ACC112 (cell line): Measurements from ENCODE around the gene ADARB1.

Experiments used
- H2AFZ ChIP-seq: fragments of 200-600 bp; sonication (generic); one replicate; pipeline ENCODE4 v1.6.0; 2017; ENCODE audit warnings: antibody characterized with exemption, low read length; ENCODE audit not compliant: unreplicated experiment
- H3K27ac ChIP-seq: fragments of 200-600 bp; sonication (generic); 2 replicates; pipeline ENCODE4 v1.5.1; 2014; ENCODE audit warnings: low read depth, mild to moderate bottlenecking, antibody characterized with exemption, low read length, moderate library complexity
- H3K27me3 ChIP-seq: fragments of 200-600 bp; sonication (generic); 2 replicates; pipeline ENCODE4 v1.6.1; 2014; ENCODE audit warnings: mild to moderate bottlenecking, antibody characterized with exemption, low read length, moderate library complexity, mixed read lengths; ENCODE audit not compliant: insufficient read depth
- H3K36me3 ChIP-seq: fragments of 200-600 bp; sonication (generic); 2 replicates; pipeline ENCODE4 v1.6.1; 2016; ENCODE audit warnings: mild to moderate bottlenecking, antibody characterized with exemption, low read length, moderate library complexity, mixed read lengths; ENCODE audit not compliant: insufficient read depth
- H3K4me1 ChIP-seq: fragments of 200-600 bp; sonication (generic); one replicate; pipeline ENCODE4 v1.6.1; 2016; ENCODE audit warnings: low read length, mixed read lengths; ENCODE audit not compliant: insufficient read depth, unreplicated experiment, control insufficient read depth
- H3K4me3 ChIP-seq: fragments of 200-600 bp; sonication (generic); 2 replicates; pipeline ENCODE4 v1.5.1; 2014; ENCODE audit warnings: mild to moderate bottlenecking, low read depth, low read length
- H3K79me2 ChIP-seq: fragments of 200-600 bp; sonication (generic); one replicate; pipeline ENCODE4 v1.6.0; 2016; ENCODE audit warnings: low read length; ENCODE audit not compliant: control insufficient read depth, unreplicated experiment, insufficient read depth

Gene ADARB1

DNA sequence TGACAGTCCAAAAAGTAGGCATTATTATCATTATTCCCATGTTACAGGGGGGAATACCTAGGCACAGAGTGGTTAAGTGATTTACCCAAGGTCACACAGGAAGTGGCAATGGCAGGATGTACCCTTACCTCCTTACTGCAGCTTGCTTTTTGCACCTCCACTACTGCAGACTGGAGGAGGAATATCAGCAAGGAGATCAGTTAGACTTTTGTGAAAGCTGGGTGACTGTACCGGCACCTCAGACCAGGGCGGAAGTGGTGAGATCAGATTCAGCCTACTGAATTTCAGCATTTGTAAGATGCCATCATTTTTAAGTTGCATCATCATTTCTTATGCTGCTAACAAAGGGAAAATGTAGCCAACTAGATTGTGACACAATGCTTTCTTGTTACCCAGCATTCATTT is 4.5 kb downstream of the ADARB1 start:
- Histone ChIP-seq H3K79me2 (peaks cover 26% of the 10 kb centered on the region), H2AFZ (no peak overlapping the region), H3K4me3 (no peak overlapping the region), H3K27ac (no peak overlapping the region), H3K36me3 (no peaks in the 10 kb centered on the region), H3K4me1 (peaks cover 18% of the 10 kb centered on the region), H3K27me3 (no peaks in the 10 kb centered on the region)

DNA sequence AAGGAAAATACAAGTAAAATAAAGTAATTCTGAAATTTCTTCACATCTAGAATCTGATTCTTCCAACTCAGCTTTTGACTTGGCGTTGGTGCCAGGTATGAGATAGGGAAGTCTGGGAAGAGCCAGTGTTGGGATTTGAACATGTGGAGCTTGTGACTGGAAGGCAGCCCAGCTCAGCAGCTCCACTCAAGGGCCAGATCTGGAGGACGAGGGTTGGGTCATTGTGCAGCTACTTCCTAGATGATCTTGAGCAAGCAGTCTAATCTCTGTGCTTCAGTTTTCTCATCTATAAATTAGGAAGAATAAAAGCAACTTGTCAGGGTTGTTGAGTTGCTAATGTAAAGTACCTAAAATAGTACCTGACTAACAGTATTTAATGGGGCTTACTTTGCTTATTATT is 5.0 kb downstream of the ADARB1 start:
- Histone ChIP-seq H3K4me3 (no peak overlapping the region), H3K27ac (no peak overlapping the region), H3K79me2 (peaks cover 31% of the 10 kb centered on the region), H3K36me3 (no peaks in the 10 kb centered on the region), H2AFZ (no peak overlapping the region), H3K27me3 (no peaks in the 10 kb centered on the region), H3K4me1 (peaks cover 18% of the 10 kb centered on the region)

DNA sequence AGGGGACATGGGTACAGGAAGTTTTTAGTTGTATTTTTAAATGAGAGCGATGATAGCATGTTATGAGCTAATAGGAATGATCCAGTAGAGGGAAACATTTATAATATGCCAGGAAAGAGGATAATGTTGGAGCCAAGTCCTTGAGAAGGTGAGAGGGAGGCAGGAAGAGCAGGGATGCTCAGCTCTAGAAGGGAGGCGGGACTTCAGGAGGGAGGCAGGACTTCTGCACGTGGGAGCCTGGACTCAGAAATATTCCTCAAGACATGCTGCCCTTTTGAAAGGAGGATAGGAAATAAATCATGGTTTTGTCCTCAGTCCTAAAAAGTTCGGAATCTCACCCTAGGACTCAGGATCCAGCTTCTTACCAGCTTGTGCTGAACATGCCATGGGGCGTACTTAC is 5.9 kb downstream of the ADARB1 start:
- H3K36me3 ChIP-seq, result no peaks in the 10 kb centered on the region
- H3K79me2 ChIP-seq, result peaks cover 33% of the 10 kb centered on the region
- H3K27ac ChIP-seq, result no peak overlapping the region
- H2AFZ ChIP-seq, result no peak overlapping the region
- peaks cover 18% of the 10 kb centered on the region for H3K4me1 ChIP-seq
- H3K27me3 ChIP-seq, result no peaks in the 10 kb centered on the region
- no peak overlapping the region for H3K4me3 ChIP-seq

DNA sequence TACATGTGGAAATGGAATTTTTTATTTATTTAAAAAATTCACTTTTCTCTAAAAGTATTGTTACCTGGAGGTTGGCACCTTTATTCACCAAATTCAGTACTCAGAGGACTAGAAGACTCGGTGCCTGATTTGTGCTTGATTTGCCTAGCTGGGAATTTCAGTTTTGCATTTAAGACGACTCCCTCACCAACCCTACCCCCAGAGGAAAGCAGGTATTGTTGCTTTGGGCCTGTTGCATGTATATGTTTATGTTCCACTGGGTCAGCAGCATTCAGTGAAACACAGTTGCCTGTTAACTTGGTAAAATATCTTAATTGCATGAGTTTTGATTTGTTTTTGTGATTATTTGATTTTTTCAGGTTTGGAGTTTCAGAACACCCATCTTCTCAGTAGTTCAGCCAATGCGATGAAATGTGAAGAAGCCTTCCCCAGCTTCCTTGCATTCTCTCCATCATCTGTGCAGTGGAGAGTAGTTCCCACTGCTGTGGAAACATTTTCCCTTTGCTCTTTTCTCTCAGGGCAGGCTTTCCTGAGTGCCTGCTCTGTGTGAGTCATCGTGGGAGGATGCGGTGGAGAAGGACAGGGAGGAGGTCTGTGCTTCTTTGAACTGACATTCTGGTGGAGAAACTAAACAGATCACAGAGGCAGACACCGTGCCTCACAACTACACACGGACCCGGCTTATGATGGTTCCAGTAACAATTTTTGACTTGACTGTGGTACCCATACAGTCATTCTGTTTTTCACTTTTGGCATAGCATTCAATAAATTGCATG is 6.4 kb downstream of the ADARB1 start:
- Histone ChIP-seq H3K79me2 (peaks cover 33% of the 10 kb centered on the region), H3K27ac (no peak overlapping the region), H3K4me3 (no peak overlapping the region), H3K27me3 (no peaks in the 10 kb centered on the region), H3K4me1 (peaks cover 18% of the 10 kb centered on the region), H3K36me3 (no peaks in the 10 kb centered on the region), H2AFZ (no peak overlapping the region)

DNA sequence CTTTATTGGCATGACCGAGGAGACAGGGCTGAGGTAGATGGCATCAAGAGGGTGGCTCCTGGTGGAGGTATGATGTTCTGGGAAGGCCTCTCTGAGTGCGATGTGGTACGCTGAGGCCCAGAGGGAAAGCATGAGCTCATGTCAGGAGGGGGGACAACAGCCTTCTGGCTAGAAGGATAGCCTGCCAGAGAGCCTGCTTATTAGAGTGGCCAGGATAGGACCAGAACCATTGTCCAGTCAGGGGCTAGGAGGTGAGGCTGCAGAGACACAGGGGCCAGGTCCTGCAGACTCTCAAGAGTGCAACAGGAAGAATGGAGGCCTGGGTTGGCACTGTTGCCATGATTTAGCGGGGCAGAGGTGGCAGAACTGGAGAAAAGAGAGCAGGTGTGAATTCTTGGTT is 7.3 kb downstream of the ADARB1 start:
- H3K36me3 ChIP-seq, result no peaks in the 10 kb centered on the region
- no peak overlapping the region for H2AFZ ChIP-seq
- H3K4me3 ChIP-seq, result no peak overlapping the region
- peaks cover 18% of the 10 kb centered on the region for H3K4me1 ChIP-seq
- no peak overlapping the region for H3K27ac ChIP-seq
- H3K27me3 ChIP-seq, result no peaks in the 10 kb centered on the region
- peaks cover 35% of the 10 kb centered on the region for H3K79me2 ChIP-seq

DNA sequence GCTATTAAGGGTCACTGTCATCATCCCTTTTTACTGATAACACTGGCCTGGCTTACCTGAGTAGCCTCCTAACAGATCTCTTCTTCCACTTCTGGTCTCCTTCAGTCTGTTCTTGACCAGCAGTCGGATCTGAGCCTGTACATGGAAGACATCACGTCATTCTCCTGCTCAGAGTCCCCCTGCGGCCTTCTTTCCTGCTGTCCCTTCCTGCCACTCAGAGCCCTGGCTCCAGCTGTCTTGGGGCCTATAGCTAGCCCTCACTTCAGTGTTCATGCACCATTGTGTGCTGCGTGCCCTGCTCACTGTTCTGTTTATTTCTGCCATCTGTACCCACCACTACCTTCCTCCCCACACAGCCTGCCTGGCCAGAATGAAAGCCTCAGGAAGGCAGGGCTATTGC is 8.4 kb downstream of the ADARB1 start:
- Histone ChIP-seq H2AFZ (no peak overlapping the region), H3K27ac (no peak overlapping the region), H3K4me1 (peaks cover 18% of the 10 kb centered on the region), H3K27me3 (no peaks in the 10 kb centered on the region), H3K36me3 (no peaks in the 10 kb centered on the region), H3K79me2 (peaks cover 39% of the 10 kb centered on the region), H3K4me3 (no peak overlapping the region)

DNA sequence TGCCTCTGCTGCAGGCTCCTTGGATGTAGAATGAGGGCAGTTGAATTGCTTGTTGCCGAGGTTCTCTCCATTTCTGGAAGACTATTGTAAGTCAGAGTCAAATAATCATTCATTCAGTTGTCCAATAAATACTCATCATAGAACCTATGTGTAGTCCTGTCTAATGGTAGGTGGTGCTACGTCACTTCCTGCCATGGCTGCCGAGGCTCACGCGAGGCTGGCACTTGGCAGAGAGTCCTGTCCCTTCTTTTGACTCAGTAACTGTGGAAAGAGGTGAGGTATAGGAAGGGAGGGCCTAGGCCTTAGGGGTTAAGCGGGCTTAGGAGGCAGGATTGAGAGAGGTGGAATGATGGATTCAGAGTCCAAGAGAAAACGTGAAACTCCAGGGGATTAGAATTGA is 9.7 kb downstream of the ADARB1 start:
- H3K27ac ChIP-seq, result no peak overlapping the region
- peaks cover 12% of the 10 kb centered on the region for H3K4me1 ChIP-seq
- H3K27me3 ChIP-seq, result no peaks in the 10 kb centered on the region
- H2AFZ ChIP-seq, result no peak overlapping the region
- no peaks in the 10 kb centered on the region for H3K36me3 ChIP-seq
- no peak overlapping the region for H3K4me3 ChIP-seq
- peaks cover 32% of the 10 kb centered on the region for H3K79me2 ChIP-seq

DNA sequence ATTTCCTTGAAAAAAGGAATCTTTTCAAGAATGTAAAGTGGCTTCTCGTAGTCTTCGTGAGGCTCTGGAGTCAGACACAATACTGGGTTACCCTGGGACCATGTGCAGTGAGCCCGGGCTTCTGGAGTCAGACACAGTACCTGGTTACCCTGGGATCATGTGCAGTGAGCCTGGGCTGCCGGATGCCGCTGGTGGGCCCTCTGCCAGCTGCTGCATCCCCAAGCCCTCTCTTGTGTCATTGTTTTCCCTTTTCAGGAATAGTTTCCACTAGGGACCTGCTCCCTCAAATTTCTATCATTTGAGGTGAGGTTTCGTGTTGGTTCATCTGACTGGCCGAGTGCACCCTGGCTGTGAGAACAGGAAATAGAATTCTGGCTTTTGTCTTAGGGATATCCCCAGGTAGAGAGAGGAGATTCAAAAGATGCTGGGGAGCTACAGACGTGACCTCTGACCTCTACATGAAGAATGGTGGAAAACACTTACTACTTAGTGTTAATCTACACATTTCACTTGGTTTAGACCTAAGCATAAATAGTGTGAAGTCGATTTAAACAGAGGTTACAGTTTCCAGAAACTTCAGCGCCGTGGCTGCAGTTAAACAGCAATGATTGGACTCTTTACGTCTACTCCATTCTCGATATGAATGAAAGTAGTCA is 10.6 kb downstream of the ADARB1 start:
- H3K36me3 ChIP-seq, result no peaks in the 10 kb centered on the region
- H3K4me3 ChIP-seq, result no peak overlapping the region
- no peak overlapping the region for H2AFZ ChIP-seq
- no peak overlapping the region for H3K27ac ChIP-seq
- no peaks in the 10 kb centered on the region for H3K27me3 ChIP-seq
- H3K4me1 ChIP-seq, result peaks cover 12% of the 10 kb centered on the region
- peaks cover 24% of the 10 kb centered on the region for H3K79me2 ChIP-seq

DNA sequence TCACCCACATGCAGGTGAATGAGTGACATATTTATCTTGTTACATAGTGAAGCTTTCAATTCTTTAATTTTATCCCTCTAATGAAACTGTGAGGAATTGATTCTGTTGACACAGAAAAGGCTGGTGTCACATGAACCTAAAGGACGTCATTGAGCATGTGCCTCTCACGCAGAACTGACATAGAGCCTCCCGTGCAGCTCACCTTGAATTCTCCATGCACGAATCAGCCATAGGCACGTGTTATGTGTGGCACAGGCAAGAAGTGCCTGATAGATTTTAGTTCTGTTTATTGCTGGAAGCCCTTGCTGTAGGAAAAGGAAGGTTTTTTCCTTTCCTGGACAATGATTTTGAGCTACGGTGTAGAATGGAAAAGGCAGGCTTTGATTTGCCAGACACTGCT is 11.3 kb downstream of the ADARB1 start:
- no peaks in the 10 kb centered on the region for H3K36me3 ChIP-seq
- no peak overlapping the region for H2AFZ ChIP-seq
- H3K27ac ChIP-seq, result no peak overlapping the region
- no peak overlapping the region for H3K4me3 ChIP-seq
- peaks cover 10% of the 10 kb centered on the region for H3K4me1 ChIP-seq
- H3K27me3 ChIP-seq, result no peaks in the 10 kb centered on the region
- H3K79me2 ChIP-seq, result peaks cover 23% of the 10 kb centered on the region

DNA sequence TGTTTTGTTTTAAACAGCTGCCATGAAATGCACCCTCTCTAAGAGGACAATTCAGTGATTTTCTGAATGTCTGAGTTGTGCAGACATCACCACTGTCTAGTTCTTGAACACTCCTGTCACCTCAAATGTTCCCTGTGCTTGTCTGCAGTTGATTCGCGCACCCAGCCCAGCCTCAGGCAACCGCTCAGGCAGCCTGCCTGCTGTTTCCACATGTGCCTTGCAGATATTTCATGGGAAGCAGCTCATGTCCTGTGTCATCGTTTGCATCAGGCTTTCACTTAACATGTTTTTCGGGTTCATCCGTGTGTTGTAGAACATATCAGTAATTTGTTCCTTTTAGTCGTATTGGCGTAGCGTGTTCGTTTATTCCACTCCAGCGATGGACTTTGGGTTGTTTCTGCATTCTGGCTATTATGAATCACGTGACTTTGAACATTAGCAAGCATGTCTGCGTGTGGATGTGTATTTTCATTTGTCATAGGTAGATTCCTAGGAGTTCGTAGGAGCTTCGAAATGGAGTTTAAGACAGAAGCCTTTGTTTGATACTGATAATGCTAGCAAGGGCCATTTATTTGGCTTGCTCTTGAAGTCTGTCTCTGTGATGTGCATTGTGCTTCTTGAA is 12.1 kb downstream of the ADARB1 start:
- Histone ChIP-seq H3K4me3 (no peak overlapping the region), H3K4me1 (peaks cover 3% of the 10 kb centered on the region), H3K27ac (no peak overlapping the region), H3K36me3 (no peaks in the 10 kb centered on the region), H3K79me2 (peaks cover 23% of the 10 kb centered on the region), H3K27me3 (no peaks in the 10 kb centered on the region), H2AFZ (no peak overlapping the region)
